ENCODE results near the gene CACNA2D1. TPM values are rescaled to one million over a fixed set of nuclear protein-coding genes. Genes with fewer than 3 reads are reported as not detected.

CACNA2D1 gene
- polyA plus RNA-seq, 1 experiment: 6.0 TPM

DNA sequence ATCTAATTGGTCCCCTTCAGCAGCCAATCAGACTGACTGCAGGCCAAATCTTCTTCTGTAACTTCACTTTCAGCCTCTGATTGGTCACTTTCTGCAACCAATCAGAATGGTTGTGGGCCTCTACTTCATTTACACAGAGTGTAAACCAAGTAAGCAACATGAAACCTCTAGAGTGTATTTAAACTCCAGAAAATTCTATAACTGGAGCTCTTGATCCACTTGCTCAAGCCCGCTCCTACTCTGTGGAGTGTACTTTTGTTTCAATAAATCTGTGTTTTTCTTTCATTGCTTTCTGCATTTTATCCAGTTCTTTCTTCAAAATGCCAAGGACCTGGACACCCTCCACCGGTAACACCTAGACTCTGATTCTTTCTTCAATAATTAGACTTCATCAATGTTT lies 319.1 kb downstream of the CACNA2D1 start:
- Histone ChIP-seq H3K27me3 (ENCODE audit: control insufficient read depth, insufficient read depth, low read length) (no peaks in the 10 kb centered on the region), H3K36me3 (ENCODE audit: control insufficient read depth, insufficient read depth, low read length) (no peaks in the 10 kb centered on the region), H3K4me3 (ENCODE audit: low read depth, low read length) (no peak overlapping the region)
- CTCF ChIA-PET: no interaction called here
- TF ChIP-seq, protein P1, sequence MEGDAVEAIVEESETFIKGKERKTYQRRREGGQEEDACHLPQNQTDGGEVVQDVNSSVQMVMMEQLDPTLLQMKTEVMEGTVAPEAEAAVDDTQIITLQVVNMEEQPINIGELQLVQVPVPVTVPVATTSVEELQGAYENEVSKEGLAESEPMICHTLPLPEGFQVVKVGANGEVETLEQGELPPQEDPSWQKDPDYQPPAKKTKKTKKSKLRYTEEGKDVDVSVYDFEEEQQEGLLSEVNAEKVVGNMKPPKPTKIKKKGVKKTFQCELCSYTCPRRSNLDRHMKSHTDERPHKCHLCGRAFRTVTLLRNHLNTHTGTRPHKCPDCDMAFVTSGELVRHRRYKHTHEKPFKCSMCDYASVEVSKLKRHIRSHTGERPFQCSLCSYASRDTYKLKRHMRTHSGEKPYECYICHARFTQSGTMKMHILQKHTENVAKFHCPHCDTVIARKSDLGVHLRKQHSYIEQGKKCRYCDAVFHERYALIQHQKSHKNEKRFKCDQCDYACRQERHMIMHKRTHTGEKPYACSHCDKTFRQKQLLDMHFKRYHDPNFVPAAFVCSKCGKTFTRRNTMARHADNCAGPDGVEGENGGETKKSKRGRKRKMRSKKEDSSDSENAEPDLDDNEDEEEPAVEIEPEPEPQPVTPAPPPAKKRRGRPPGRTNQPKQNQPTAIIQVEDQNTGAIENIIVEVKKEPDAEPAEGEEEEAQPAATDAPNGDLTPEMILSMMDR (IDR thresholded peaks at IDR 0.05; ENCODE audit: insufficient read depth, low read depth, low read length): no peak
- no peak for DNase-seq (ENCODE audit: low read depth)
- POLR2A ChIA-PET: no interaction called here

- CTCF ChIA-PET: no interaction called here
- TF ChIP-seq, protein P1 (IDR thresholded peaks at IDR 0.05; ENCODE audit: insufficient read depth, low read depth, low read length): no peak
- DNase-seq (ENCODE audit: low read depth): no peak
- Histone ChIP-seq H3K36me3 (ENCODE audit: control insufficient read depth, insufficient read depth, low read length) (no peaks in the 10 kb centered on the region), H3K4me3 (ENCODE audit: low read depth, low read length) (no peak overlapping the region), H3K27me3 (ENCODE audit: control insufficient read depth, insufficient read depth, low read length) (no peaks in the 10 kb centered on the region)
- POLR2A ChIA-PET: no interaction called here
Observed at GRCh38 chr7:82122275-82122674, 321.3 kb downstream of the CACNA2D1 start.

GRCh38 chr7:82114237-82114636 lies 329.3 kb downstream of the CACNA2D1 start:
- Histone ChIP-seq H3K27me3 (ENCODE audit: control insufficient read depth, insufficient read depth, low read length) (no peaks in the 10 kb centered on the region), H3K36me3 (ENCODE audit: control insufficient read depth, insufficient read depth, low read length) (no peaks in the 10 kb centered on the region), H3K4me3 (ENCODE audit: low read depth, low read length) (no peak overlapping the region)
- ChIA-PET POLR2A (no interaction called here), CTCF (no interaction called here)
- TF ChIP-seq, protein P1 (IDR thresholded peaks at IDR 0.05; ENCODE audit: insufficient read depth, low read depth, low read length): no peak
- DNase-seq (ENCODE audit: low read depth): no peak

DNA sequence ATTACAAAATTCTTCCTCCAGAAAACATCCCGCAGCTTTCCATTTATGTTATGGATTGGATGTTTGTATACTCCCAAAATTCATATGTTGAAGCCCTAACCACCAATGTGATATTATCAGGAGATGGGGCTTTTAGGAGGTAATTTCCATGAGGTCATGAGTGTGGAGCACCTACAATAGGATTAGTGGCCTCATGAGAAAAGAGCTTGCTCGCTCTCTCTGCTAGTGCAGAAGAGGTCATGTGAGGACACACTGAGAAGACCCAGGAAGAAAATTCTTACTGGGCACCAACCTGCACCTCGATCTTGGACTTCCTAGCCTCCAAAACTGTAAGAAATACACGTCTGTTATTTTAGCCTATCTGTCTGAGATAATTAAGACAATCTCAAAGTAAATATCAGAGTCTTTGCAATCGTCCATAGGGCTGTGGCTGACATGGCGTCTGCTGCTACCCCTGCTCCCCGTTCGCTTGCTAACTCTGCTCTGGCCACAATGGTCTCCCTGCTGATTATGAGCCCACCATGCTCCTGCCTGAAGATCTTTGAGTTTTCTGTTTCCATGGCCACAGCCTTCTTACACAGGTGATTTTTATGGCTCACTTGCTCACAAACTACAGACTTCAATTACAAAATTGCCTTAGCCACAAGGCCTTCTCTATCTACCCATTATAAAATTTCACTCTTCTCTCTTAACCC lies 333.3 kb downstream of the CACNA2D1 start:
- H3K4me3 ChIP-seq (ENCODE audit: low read depth, low read length): no peak overlapping the region
- H3K36me3 ChIP-seq (ENCODE audit: control insufficient read depth, insufficient read depth, low read length): no peaks in the 10 kb centered on the region
- no peak for DNase-seq (ENCODE audit: low read depth)
- ChIA-PET POLR2A (no interaction called here), CTCF (no interaction called here)
- no peaks in the 10 kb centered on the region for H3K27me3 ChIP-seq (ENCODE audit: control insufficient read depth, insufficient read depth, low read length)
- TF ChIP-seq, protein P1 (IDR thresholded peaks at IDR 0.05; ENCODE audit: insufficient read depth, low read depth, low read length): no peak

GRCh38 chr7:82109288-82109687 lies 334.3 kb downstream of the CACNA2D1 start:
- DNase-seq (ENCODE audit: low read depth): peak; percentile 6
- H3K4me3 ChIP-seq (ENCODE audit: low read depth, low read length): no peak overlapping the region
- POLR2A ChIA-PET: no interaction called here
- H3K27me3 ChIP-seq (ENCODE audit: control insufficient read depth, insufficient read depth, low read length): no peaks in the 10 kb centered on the region
- CTCF ChIA-PET: no interaction called here
- TF ChIP-seq, protein P1 (IDR thresholded peaks at IDR 0.05; ENCODE audit: insufficient read depth, low read depth, low read length): no peak
- no peaks in the 10 kb centered on the region for H3K36me3 ChIP-seq (ENCODE audit: control insufficient read depth, insufficient read depth, low read length)
